Neural progenitor cell (in vitro differentiated cells): Measurements from ENCODE around the gene ZC3H12A.

Experiments used
- EZH2 ChIP-seq: fragments of 200-600 bp; sonication (generic); IDR thresholded peaks from 2 replicates; pipeline ENCODE4 v1.6.1; 2017; ENCODE audit warnings: antibody characterized with exemption, mild to moderate bottlenecking, moderate library complexity
- TF ChIP-seq, protein P1 (sequence below): fragments of 200-600 bp; sonication (generic); IDR thresholded peaks from 2 replicates; pipeline ENCODE4 v1.5.1; 2017; ENCODE audit warnings: antibody characterized with exemption, mild to moderate bottlenecking

DNA sequence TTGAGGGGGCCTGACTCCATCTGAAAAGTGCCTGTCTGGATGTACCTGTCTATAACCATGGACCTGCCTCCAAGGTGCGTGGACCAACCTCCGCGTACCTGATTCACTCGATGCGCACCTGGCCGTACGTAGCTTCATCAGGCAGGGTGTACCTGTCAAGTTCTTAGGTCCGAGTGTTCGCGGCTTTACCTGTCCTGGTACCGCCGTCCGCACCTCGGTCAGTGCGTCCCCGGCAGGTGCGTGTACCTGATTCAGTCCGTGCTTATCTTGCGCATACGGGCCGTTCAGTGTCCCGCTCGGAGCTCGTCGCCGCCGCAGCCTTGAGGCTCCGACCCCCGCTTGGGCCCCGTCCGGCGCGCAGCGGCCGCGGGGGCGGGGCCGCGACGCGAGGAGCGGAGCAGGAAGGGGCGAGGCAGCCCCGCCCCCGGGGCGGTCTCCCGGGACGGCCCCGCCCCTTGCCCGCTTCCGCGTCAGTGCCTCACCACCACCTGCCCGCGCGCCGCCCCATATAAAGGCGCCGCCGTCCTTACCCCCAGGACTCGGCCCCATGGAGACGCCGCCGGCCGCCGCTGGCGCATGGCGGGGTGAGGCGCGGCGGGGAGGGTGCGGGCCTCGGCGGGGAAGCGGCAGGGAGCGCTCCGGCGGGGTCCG lies at the start of gene ZC3H12A:
- peak; percentile 70 for TF ChIP-seq EZH2
- TF ChIP-seq, protein P1, sequence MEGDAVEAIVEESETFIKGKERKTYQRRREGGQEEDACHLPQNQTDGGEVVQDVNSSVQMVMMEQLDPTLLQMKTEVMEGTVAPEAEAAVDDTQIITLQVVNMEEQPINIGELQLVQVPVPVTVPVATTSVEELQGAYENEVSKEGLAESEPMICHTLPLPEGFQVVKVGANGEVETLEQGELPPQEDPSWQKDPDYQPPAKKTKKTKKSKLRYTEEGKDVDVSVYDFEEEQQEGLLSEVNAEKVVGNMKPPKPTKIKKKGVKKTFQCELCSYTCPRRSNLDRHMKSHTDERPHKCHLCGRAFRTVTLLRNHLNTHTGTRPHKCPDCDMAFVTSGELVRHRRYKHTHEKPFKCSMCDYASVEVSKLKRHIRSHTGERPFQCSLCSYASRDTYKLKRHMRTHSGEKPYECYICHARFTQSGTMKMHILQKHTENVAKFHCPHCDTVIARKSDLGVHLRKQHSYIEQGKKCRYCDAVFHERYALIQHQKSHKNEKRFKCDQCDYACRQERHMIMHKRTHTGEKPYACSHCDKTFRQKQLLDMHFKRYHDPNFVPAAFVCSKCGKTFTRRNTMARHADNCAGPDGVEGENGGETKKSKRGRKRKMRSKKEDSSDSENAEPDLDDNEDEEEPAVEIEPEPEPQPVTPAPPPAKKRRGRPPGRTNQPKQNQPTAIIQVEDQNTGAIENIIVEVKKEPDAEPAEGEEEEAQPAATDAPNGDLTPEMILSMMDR: no peak
